Epithelial cell of esophagus (primary cell): ENCODE data around the gene TOX2.

Experiments
- DNase-seq: peaks from one replicate; pipeline ENCODE4 v3.0.0; 2010; ENCODE audit warnings: low read depth
- H3K4me3 ChIP-seq: 2 replicates; pipeline ENCODE4 v1.5.1; 2011; ENCODE audit warnings: mild to moderate bottlenecking, low read length, control low read depth
- CTCF ChIP-seq: IDR thresholded peaks from 2 replicates; pipeline ENCODE4 v1.5.1; 2011; ENCODE audit warnings: low read depth, mild to moderate bottlenecking, low read length, control low read depth, inconsistent platforms; ENCODE audit not compliant: insufficient read depth; ENCODE audit errors: missing control alignments

TOX2 gene

GRCh38 chr20:44118185-44119033, 203.8 kb downstream of the TOX2 start:
- DNase-seq: no peak
- H3K4me3 ChIP-seq: no peak overlapping the region
- TF ChIP-seq CTCF: no peak
